Fibroblast of lung (primary cell): Measurements from ENCODE around the gene PIGH. TPM values are rescaled to one million over a fixed set of nuclear protein-coding genes. Genes with fewer than 3 reads are reported as not detected.

Experiments
- DNase-seq, 2 donors: peaks; one replicate each; pipeline versions ENCODE4 v3.0.0 to v3.0.0-alpha.2; 2010; ENCODE audit warnings: low read depth in 2 of 2
- H2AFZ ChIP-seq: 2 replicates; pipeline ENCODE4 v1.5.1; 2012; ENCODE audit warnings: low read length, control low read depth, inconsistent platforms
- H3K27ac ChIP-seq: 2 replicates; pipeline ENCODE4 v1.5.1; 2011; ENCODE audit warnings: low read length, control low read depth; ENCODE audit not compliant: insufficient read depth
- H3K27me3 ChIP-seq: 2 replicates; pipeline ENCODE4 v1.5.1; 2011; ENCODE audit warnings: mild to moderate bottlenecking, low read length; ENCODE audit not compliant: control insufficient read depth, insufficient read depth
- H3K36me3 ChIP-seq: 2 replicates; pipeline ENCODE4 v1.5.1; 2011; ENCODE audit warnings: low read length; ENCODE audit not compliant: control insufficient read depth, insufficient read depth
- H3K4me1 ChIP-seq: 2 replicates; pipeline ENCODE4 v1.5.1; 2011; ENCODE audit warnings: low read length; ENCODE audit not compliant: control insufficient read depth, insufficient read depth; ENCODE audit errors: extremely low read depth
- H3K4me2 ChIP-seq: 2 replicates; pipeline ENCODE4 v1.5.1; 2011; ENCODE audit warnings: low read length, control low read depth; ENCODE audit not compliant: insufficient read depth; ENCODE audit errors: extremely low read depth
- H3K4me3 ChIP-seq, 4 experiments: fragments of 200-600 bp in 1 of 4; sonication (generic) in 1 of 4; replicated peaks in 1 of 4; 2 replicates each; pipeline ENCODE4 v1.5.1; 2011 to 2016; ENCODE audit warnings: low read length in 4 of 4, low read depth in 3 of 4, mild to moderate bottlenecking in 3 of 4, control low read depth in 2 of 4, inconsistent platforms in 1 of 4, mixed read lengths in 1 of 4; ENCODE audit not compliant: insufficient read depth in 1 of 4; ENCODE audit errors: control extremely low read depth in 1 of 4
- H3K79me2 ChIP-seq: 2 replicates; pipeline ENCODE4 v1.5.1; 2012; ENCODE audit warnings: mild to moderate bottlenecking, low read length, inconsistent platforms; ENCODE audit not compliant: control insufficient read depth, insufficient read depth
- H3K9ac ChIP-seq: 2 replicates; pipeline ENCODE4 v1.5.1; 2011; ENCODE audit warnings: mild to moderate bottlenecking, low read length, control low read depth; ENCODE audit not compliant: insufficient read depth
- H3K9me3 ChIP-seq: 2 replicates; pipeline ENCODE4 v1.5.1; 2012; ENCODE audit warnings: low read depth, low read length; ENCODE audit not compliant: control insufficient read depth, insufficient read depth
- H4K20me1 ChIP-seq: 2 replicates; pipeline ENCODE4 v1.5.1; 2011; ENCODE audit warnings: low read length; ENCODE audit not compliant: control insufficient read depth, insufficient read depth; ENCODE audit errors: extremely low read depth
- CTCF ChIP-seq, 2 donors: IDR thresholded peaks in 1 of 2; conservative IDR thresholded peaks in 1 of 2; 1 replicate in 1 of 2; 2 replicates in 1 of 2; pipeline ENCODE4 v1.5.1; 2011 to 2012; ENCODE audit warnings: low read length in 2 of 2, control low read depth in 1 of 2, inconsistent platforms in 1 of 2, low read depth in 1 of 2, mild to moderate bottlenecking in 1 of 2
- EZH2 ChIP-seq: IDR thresholded peaks from 2 replicates; pipeline ENCODE4 v1.5.1; 2012; ENCODE audit warnings: low read length, control low read depth, mild to moderate bottlenecking; ENCODE audit errors: missing control alignments
- polyA plus RNA-seq, 2 donors: library from polyadenylated mRNA; depleted of rRNA in 1 of 2; stranded (reverse) in 1 of 2; unstranded in 1 of 2; fragments of >200 nt; gene quantifications; 2 replicates each; pipeline ENCODE4 v1.2.1, GENCODE V29; 2011 to 2012; ENCODE audit warnings: missing spikeins in 1 of 2
- total RNA-seq: library from RNA; depleted of rRNA; stranded (reverse); fragments of >200 nt; gene quantifications from 2 replicates; pipeline ENCODE4 v1.2.1, GENCODE V29; 2014

Gene PIGH
- total and polyA plus RNA-seq, 2 donors (not counting 1 experiment from before 2014, with no cell fraction given) = 12.7 to 15.6 TPM

GRCh38 chr14:67618617-67619063 lies 18.6 kb upstream of the PIGH start:
- H3K4me2 ChIP-seq = no peak overlapping the region
- H3K9ac ChIP-seq = no peak overlapping the region
- H2AFZ ChIP-seq = no peak overlapping the region
- peaks cover 13% of the 10 kb centered on the region for H3K4me1 ChIP-seq
- DNase-seq = peak; percentile 71 to 86
- H3K9me3 ChIP-seq = no peaks in the 10 kb centered on the region
- no peaks in the 10 kb centered on the region for H3K36me3 ChIP-seq
- TF ChIP-seq EZH2 = no peak
- peak; percentile 70 to 74 for TF ChIP-seq CTCF (conservative IDR thresholded peaks at IDR 0.05 in 1 of 2, IDR thresholded peaks at IDR 0.05 in 1 of 2; ENCODE audit: low read depth in 1 of 2, low read length in 2 of 2)
- no peak overlapping the region for H3K4me3 ChIP-seq
- H3K27me3 ChIP-seq = peaks cover 11% of the 10 kb centered on the region
- H3K27ac ChIP-seq = peak overlapping the region; percentile 78
- H3K79me2 ChIP-seq = no peaks in the 10 kb centered on the region
- H4K20me1 ChIP-seq = no peaks in the 10 kb centered on the region

DNA sequence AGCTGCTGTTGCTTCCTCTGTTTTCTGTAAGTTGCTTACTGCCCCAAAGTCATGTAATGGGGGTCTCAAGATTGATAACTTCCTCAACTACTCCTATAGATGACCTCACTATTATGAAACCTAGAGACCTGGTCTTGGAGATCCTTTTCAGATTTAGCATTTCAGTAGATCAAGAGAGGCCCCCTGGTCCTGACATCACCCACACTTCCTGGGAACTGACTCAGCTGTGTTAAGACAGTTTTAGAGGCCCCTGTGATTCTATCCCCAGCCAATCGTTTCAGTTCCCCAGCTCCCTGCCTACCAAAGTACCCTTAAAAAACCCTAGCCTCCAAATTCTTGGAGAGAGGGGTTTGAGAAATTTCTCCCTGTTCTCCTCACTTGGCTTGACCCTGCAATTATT lies 10.4 kb upstream of the PIGH start:
- no peak for TF ChIP-seq CTCF (conservative IDR thresholded peaks at IDR 0.05 in 1 of 2, IDR thresholded peaks at IDR 0.05 in 1 of 2; ENCODE audit: low read depth in 1 of 2, low read length in 2 of 2)
- TF ChIP-seq EZH2 = no peak

GRCh38 chr14:67609642-67610310 lies 9.7 kb upstream of the PIGH start:
- Histone ChIP-seq H3K4me2 (no peak overlapping the region), H3K27me3 (peaks cover 14% of the 10 kb centered on the region), H3K36me3 (no peaks in the 10 kb centered on the region), H2AFZ (no peak overlapping the region), H3K79me2 (no peaks in the 10 kb centered on the region), H3K9ac (no peak overlapping the region), H3K27ac (no peak overlapping the region), H4K20me1 (no peaks in the 10 kb centered on the region), H3K4me3 (no peak overlapping the region), H3K9me3 (no peaks in the 10 kb centered on the region), H3K4me1 (no peaks in the 10 kb centered on the region)
- DNase-seq = no peak
- no peak for TF ChIP-seq CTCF (conservative IDR thresholded peaks at IDR 0.05 in 1 of 2, IDR thresholded peaks at IDR 0.05 in 1 of 2; ENCODE audit: low read depth in 1 of 2, low read length in 2 of 2)
- no peak for TF ChIP-seq EZH2

More for the DNA sequence above, 10.4 kb upstream of the PIGH start:
- Histone ChIP-seq H3K9me3 (no peaks in the 10 kb centered on the region), H3K4me3 (no peak overlapping the region), H3K9ac (no peak overlapping the region), H3K27ac (no peak overlapping the region), H4K20me1 (no peaks in the 10 kb centered on the region), H3K4me1 (no peaks in the 10 kb centered on the region), H3K79me2 (no peaks in the 10 kb centered on the region), H3K27me3 (peaks cover 17% of the 10 kb centered on the region), H3K4me2 (no peak overlapping the region), H2AFZ (no peak overlapping the region), H3K36me3 (no peaks in the 10 kb centered on the region)
- DNase-seq = no peak
